ENCODE results near the gene ICAM5. TPM values are rescaled to one million over a fixed set of nuclear protein-coding genes. Genes with fewer than 3 reads are reported as not detected.

ICAM5 gene
- total and polyA plus RNA-seq, 9 of the 15 experiments (the other 6 are each of a cell fraction or from before 2014, with no cell fraction given) = 0.10 to 114 (median 13.7) TPM

DNA sequence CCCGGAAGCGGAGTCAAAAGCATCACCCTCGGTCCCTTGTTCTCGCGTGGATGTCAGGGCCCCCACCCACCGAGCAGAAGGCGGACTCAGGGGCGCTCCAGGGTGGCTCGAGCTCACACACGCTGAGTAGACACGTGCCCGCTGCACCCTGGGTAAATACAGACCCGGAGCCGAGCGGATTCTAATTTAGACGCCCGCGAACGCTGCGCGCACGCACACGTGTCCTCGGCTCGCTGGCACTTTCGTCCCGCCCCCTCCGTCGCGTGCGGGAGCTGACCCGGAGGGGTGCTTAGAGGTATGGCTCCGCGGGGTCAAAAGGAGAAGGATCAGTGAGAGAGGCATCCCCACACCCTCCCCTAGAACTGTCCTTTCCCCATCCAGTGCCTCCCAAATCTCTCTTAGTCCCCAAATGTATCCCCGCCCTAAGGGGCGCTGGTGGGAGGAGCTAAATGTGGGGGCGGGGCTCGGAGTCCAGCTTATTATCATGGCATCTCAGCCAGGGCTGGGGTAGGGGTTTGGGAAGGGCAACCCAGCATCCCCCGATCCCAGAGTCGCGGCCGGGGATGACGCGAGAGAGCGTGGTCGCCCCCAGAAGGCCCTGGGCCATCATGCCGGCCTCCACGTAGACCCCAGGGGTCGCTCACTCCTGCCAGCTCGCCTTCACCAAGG lies 451 bp upstream of the ICAM5 start (continued):
- TF ChIP-seq, protein P1, sequence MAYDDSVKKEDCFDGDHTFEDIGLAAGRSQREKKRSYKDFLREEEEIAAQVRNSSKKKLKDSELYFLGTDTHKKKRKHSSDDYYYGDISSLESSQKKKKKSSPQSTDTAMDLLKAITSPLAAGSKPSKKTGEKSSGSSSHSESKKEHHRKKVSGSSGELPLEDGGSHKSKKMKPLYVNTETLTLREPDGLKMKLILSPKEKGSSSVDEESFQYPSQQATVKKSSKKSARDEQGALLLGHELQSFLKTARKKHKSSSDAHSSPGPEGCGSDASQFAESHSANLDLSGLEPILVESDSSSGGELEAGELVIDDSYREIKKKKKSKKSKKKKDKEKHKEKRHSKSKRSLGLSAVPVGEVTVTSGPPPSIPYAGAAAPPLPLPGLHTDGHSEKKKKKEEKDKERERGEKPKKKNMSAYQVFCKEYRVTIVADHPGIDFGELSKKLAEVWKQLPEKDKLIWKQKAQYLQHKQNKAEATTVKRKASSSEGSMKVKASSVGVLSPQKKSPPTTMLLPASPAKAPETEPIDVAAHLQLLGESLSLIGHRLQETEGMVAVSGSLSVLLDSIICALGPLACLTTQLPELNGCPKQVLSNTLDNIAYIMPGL (CRISPR knock-in tag; IDR thresholded peaks at IDR 0.05) = peak; percentile 41; the same call in 1 of the 2 replicates
- peak; percentile 93 for TF ChIP-seq CREM (IDR thresholded peaks at IDR 0.05; ENCODE audit: low read depth)
- TF ChIP-seq COPS2 (conservative IDR thresholded peaks at IDR 0.05) = no peak
- TF ChIP-seq BRF1 (IDR thresholded peaks at IDR 0.05; ENCODE audit: borderline replicate concordance, extremely low read depth, insufficient read length) = no peak
- TF ChIP-seq, protein P2, sequence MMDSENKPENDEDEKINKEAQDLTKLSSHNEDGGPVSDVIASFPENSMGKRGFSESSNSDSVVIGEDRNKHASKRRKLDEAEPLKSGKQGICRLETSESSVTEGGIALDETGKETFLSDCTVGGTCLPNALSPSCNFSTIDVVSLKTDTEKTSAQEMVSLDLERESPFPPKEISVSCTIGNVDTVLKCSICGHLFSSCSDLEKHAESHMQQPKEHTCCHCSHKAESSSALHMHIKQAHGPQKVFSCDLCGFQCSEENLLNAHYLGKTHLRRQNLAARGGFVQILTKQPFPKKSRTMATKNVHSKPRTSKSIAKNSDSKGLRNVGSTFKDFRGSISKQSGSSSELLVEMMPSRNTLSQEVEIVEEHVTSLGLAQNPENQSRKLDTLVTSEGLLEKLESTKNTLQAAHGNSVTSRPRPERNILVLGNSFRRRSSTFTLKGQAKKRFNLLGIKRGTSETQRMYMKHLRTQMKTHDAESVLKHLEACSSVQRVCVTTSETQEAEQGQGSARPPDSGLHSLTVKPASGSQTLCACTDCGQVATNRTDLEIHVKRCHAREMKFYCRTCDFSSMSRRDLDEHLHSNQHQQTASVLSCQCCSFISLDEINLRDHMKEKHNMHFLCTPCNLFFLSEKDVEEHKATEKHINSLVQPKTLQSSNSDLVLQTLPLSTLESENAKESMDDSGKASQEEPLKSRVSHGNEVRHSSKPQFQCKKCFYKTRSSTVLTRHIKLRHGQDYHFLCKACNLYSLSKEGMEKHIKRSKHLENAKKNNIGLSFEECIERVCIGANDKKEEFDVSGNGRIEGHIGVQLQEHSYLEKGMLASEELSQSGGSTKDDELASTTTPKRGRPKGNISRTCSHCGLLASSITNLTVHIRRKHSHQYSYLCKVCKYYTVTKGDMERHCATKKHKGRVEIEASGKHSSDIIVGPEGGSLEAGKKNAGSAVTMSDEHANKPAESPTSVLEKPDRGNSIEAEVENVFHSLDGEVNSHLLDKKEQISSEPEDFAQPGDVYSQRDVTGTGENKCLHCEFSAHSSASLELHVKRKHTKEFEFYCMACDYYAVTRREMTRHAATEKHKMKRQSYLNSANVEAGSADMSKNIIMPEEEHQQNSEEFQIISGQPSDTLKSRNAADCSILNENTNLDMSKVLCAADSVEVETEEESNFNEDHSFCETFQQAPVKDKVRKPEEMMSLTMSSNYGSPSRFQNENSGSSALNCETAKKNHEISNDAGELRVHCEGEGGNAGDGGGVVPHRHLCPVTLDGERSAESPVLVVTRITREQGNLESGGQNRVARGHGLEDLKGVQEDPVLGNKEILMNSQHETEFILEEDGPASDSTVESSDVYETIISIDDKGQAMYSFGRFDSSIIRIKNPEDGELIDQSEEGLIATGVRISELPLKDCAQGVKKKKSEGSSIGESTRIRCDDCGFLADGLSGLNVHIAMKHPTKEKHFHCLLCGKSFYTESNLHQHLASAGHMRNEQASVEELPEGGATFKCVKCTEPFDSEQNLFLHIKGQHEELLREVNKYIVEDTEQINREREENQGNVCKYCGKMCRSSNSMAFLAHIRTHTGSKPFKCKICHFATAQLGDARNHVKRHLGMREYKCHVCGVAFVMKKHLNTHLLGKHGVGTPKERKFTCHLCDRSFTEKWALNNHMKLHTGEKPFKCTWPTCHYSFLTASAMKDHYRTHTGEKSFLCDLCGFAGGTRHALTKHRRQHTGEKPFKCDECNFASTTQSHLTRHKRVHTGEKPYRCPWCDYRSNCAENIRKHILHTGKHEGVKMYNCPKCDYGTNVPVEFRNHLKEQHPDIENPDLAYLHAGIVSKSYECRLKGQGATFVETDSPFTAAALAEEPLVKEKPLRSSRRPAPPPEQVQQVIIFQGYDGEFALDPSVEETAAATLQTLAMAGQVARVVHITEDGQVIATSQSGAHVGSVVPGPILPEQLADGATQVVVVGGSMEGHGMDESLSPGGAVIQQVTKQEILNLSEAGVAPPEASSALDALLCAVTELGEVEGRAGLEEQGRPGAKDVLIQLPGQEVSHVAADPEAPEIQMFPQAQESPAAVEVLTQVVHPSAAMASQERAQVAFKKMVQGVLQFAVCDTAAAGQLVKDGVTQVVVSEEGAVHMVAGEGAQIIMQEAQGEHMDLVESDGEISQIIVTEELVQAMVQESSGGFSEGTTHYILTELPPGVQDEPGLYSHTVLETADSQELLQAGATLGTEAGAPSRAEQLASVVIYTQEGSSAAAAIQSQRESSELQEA (IDR thresholded peaks at IDR 0.05; ENCODE audit: low read depth) = no peak
- TF ChIP-seq ZNF431 (CRISPR knock-in tag; IDR thresholded peaks at IDR 0.05) = peak; percentile 51
- TF ChIP-seq HNRNPLL (IDR thresholded peaks at IDR 0.05; ENCODE audit: low read depth, low read length, poor library complexity, severe bottlenecking) = peak; percentile 24
- no peak for TF ChIP-seq MTA2 (IDR thresholded peaks at IDR 0.05; ENCODE audit: low read depth)
- TF ChIP-seq, protein P3, sequence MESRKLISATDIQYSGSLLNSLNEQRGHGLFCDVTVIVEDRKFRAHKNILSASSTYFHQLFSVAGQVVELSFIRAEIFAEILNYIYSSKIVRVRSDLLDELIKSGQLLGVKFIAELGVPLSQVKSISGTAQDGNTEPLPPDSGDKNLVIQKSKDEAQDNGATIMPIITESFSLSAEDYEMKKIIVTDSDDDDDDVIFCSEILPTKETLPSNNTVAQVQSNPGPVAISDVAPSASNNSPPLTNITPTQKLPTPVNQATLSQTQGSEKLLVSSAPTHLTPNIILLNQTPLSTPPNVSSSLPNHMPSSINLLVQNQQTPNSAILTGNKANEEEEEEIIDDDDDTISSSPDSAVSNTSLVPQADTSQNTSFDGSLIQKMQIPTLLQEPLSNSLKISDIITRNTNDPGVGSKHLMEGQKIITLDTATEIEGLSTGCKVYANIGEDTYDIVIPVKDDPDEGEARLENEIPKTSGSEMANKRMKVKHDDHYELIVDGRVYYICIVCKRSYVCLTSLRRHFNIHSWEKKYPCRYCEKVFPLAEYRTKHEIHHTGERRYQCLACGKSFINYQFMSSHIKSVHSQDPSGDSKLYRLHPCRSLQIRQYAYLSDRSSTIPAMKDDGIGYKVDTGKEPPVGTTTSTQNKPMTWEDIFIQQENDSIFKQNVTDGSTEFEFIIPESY (CRISPR knock-in tag; IDR thresholded peaks at IDR 0.05) = 0 out of 2 replicates have a peak, but pooled peaks have one; percentile 32
- no peak for TF ChIP-seq PHB2 (IDR thresholded peaks at IDR 0.05; ENCODE audit: low read depth)
- TF ChIP-seq HDAC2 (IDR thresholded peaks at IDR 0.05) = 0 out of 2 replicates have a peak, but pooled peaks have one; percentile 42
- peak; percentile 73 for TF ChIP-seq POLR2A (conservative IDR thresholded peaks at IDR 0.05)
- TF ChIP-seq TARDBP (IDR thresholded peaks at IDR 0.05) = no peak
- peak; percentile 80 for TF ChIP-seq POLR2G (IDR thresholded peaks at IDR 0.05; ENCODE audit: low read depth, low read length)
- no peak for TF ChIP-seq BACH1 (tag; IDR thresholded peaks at IDR 0.05)
- no peak for TF ChIP-seq ILF3 (IDR thresholded peaks at IDR 0.05; ENCODE audit: borderline replicate concordance)
- no peak for TF ChIP-seq ZNF354B (CRISPR knock-in tag; IDR thresholded peaks at IDR 0.05)
- TF ChIP-seq HNRNPK (IDR thresholded peaks at IDR 0.05; ENCODE audit: low read depth, low read length, poor library complexity, severe bottlenecking) = no peak

All from K562 (cell line).